GM12874 (cell line): ENCODE measurements around the gene UST.

Experiments
- TF ChIP-seq, protein P1 (sequence below): IDR thresholded peaks from 2 replicates; pipeline ENCODE4 v1.5.1; 2011; ENCODE audit warnings: low read depth, mild to moderate bottlenecking, control low read depth, low read length, moderate library complexity; ENCODE audit not compliant: insufficient read depth

The UST gene

DNA sequence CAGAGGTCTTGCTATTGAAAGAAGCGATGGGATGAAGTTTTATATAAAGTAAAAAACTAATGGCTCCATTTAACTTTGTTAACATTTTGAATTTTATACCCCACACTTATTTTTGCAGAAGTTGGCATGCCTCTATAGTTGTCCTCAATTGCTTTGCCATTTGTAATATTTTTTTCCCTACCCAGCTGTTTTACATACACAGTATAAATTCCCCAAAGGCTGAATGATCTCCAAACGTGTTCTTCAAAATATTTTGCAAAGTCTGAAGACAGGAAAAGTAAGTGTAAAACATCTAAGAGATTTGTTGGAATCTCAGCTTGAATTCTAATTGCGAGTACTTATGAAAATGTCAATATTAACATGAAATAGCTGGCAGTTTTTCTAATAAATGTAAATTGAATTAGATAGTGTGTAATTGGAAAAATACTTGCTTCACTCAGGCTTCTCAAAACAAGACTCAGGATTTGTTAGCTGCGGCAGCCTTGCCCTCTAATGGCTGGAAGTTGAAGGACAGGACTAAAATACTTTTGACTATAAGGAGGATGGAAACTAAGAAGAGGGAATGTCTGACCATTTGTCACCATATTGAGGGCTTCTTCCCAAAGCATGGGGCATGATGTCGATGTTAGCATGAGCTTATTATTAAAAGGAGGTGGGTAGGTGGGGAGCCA, 226.8 kb downstream of the UST start:
- TF ChIP-seq, protein P1, sequence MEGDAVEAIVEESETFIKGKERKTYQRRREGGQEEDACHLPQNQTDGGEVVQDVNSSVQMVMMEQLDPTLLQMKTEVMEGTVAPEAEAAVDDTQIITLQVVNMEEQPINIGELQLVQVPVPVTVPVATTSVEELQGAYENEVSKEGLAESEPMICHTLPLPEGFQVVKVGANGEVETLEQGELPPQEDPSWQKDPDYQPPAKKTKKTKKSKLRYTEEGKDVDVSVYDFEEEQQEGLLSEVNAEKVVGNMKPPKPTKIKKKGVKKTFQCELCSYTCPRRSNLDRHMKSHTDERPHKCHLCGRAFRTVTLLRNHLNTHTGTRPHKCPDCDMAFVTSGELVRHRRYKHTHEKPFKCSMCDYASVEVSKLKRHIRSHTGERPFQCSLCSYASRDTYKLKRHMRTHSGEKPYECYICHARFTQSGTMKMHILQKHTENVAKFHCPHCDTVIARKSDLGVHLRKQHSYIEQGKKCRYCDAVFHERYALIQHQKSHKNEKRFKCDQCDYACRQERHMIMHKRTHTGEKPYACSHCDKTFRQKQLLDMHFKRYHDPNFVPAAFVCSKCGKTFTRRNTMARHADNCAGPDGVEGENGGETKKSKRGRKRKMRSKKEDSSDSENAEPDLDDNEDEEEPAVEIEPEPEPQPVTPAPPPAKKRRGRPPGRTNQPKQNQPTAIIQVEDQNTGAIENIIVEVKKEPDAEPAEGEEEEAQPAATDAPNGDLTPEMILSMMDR, result no peak

DNA sequence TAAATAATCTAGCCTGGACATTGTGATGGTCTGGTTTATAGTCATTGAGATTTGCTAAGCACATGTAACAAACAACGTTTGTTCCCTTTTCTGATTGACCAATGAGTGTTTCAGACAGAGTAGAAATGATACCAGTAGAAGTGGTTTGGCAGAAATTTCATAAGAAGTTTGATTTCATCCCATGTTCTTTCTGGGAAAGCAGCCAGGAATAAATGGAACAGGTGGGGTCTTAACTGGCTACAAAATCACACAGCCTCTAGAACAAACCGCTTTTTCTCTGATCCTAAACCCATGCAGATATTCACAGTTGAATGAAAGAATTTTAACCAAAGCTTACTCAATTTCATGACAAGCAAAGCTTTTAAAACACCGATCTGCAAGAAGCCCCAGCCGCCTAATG, 227.5 kb downstream of the UST start:
- TF ChIP-seq, protein P1, result no peak

DNA sequence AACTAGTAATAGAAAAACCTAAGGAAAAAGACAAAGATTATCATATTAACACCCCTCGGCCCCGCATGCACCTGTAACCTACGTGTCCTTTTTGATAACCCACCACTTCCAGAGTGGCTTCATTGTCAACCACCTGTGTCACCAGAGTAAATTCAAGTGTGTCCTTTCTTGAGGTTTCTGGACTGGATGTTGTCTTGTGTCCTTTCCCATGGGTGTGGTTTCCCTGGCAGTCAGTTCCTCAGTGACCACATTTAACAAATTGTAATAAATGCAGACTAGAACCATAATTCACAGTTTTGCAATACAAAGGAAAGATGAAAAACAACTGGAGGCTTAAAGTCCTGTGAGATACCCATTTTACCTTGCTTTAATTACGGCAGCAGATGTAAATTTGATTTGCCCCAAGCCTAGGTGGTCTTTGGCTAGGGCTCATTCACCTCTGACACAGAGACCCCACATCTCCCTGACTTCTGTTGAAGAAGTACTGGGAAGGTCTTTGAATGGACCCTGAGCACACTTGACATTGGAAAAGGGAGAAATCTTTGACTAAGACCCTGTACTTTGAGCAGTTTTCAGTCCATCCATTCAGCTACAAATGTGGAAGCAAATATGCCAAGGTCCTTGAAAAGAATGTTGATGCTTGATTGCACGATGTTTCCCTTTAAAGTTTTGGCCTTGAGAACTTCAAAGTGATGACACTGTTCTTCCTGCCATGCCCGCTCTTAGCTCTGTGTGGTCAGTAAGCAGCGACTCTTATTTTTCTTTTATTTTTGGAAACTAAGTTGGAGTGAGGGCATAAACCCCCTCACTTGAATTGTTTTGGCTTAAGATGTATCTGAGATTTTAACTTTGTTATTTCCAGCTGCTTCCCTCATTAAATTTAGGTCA, 232.4 kb downstream of the UST start:
- TF ChIP-seq, protein P1, result no peak

DNA sequence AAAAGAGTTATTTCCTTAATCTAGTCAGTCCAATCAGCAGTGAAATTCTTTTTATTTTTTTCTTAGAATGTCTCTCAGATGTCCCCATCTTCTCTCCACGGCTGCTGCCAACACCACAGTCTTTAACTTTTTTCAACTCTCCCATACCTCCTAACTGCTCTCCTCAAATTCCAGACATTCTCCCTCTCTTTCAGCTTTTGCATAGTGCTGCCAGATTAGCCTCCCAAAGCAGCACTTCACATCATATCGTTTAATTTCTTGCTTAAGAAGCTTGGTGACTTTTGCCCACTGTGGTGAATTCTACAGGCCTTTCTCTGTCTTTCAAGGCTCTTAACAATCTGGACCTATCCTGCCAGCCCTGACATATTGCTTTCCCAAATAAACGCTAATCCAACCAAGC, 233.4 kb downstream of the UST start:
- TF ChIP-seq, protein P1, result no peak

DNA sequence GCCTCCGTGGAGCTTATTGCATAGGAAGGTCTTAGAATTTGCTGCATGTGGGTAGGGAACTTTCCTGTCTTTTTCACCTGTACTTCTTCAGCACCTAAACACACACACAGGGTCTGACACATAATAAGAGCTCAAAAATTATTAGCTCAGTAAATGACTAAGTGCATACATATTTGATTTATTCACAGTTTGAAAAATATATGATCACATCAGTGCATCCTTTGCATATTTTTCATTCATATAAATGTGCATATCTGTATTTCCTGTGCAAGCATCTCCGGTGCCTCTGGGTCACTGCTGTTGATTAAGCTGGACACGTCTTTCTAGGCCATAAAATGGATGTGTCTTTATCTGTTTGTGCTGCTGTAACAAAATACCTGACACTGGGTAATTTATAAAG, 234.7 kb downstream of the UST start:
- TF ChIP-seq, protein P1, result no peak

DNA sequence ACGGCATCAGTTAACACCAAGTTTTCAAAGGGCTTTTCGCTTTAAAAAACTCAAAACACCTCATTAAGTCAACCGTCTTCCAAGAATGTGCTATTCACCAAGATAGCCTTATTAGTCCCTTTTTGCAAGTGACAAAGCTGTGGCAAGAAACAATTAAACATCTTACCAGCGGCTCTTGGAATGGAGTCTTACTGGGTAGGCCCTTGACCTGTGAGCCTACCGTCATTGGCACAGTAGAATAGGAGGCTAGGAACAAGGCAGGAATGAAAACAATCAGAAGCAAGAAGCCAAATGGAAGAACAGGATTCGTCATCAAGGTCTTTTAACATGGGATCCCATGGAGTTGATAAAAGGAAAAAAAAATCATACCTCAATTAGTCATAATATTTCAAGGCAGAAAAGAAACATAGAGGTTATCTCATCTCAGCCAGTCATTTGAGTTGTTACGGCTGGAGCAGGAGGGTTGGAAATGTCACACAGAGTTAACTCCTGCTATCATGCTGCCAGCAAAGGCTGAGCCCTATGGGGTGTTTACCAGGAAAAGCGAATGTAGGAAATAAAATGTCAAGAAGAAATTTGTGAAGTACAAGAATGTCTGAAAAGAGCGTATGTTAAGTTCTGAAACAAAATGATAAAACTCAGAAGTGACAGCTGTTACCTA, 236.4 kb downstream of the UST start:
- TF ChIP-seq, protein P1, result no peak

DNA sequence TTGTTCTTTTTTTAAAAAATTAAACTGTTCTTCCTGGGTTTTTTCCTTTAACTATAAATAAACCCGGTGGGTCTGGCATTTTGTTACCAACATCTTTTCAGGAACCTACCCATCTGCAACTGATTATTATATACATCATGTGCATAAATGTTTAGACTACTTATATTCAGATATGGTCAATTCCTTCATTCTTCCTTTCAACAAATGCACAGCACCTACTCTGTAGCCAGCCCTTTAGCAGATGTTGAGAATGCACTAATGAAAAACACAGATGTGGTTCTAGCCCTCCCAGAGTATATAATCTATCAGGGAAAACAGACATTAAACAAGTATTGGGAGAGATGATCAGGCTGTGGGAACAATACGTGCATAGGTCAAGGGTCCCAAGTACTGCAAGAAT, 237.1 kb downstream of the UST start:
- TF ChIP-seq, protein P1, result no peak
